Neural progenitor cell (in vitro differentiated cells): ENCODE results near the gene CLEC2A. TPM values are rescaled to one million over a fixed set of nuclear protein-coding genes. Genes with fewer than 3 reads are reported as not detected.
A peak's percentile ranks its signal among the peaks of the same experiment; 100 is the strongest.

Experiments used
- DNase-seq: peaks from one replicate; pipeline ENCODE4 v3.0.0-alpha.2; 2016; ENCODE audit warnings: low spot score
- H2AFZ ChIP-seq: fragments of 200-600 bp; sonication (generic); replicated peaks from 2 replicates; pipeline ENCODE4 v1.6.1; 2016; ENCODE audit warnings: antibody characterized with exemption
- H3F3A ChIP-seq: fragments of 200-600 bp; sonication (generic); 2 replicates; pipeline ENCODE4 v1.6.1; 2016; ENCODE audit warnings: antibody characterized with exemption, low read depth
- H3K27ac ChIP-seq: fragments of 200-600 bp; sonication (generic); 2 replicates; pipeline ENCODE4 v1.5.1; 2016; ENCODE audit warnings: mild to moderate bottlenecking
- H3K27me3 ChIP-seq: fragments of 200-600 bp; sonication (generic); 2 replicates; pipeline ENCODE4 v1.6.1; 2016; ENCODE audit warnings: mild to moderate bottlenecking, moderate library complexity
- H3K36me3 ChIP-seq: fragments of 200-600 bp; sonication (generic); 2 replicates; pipeline ENCODE4 v1.5.1; 2016
- H3K4me1 ChIP-seq: fragments of 200-600 bp; sonication (generic); 2 replicates; pipeline ENCODE4 v1.6.1; 2016; ENCODE audit warnings: mixed run types
- H3K4me2 ChIP-seq: fragments of 200-600 bp; sonication (generic); 2 replicates; pipeline ENCODE4 v1.6.1; 2016
- H3K4me3 ChIP-seq: fragments of 200-600 bp; sonication (generic); 2 replicates; pipeline ENCODE4 v1.5.1; 2016
- H3K79me2 ChIP-seq: fragments of 200-600 bp; sonication (generic); 2 replicates; pipeline ENCODE4 v1.6.1; 2016; ENCODE audit warnings: low read depth
- H3K9ac ChIP-seq: fragments of 200-600 bp; sonication (generic); 2 replicates; pipeline ENCODE4 v1.6.1; 2016
- H3K9me3 ChIP-seq: fragments of 200-600 bp; sonication (generic); 2 replicates; pipeline ENCODE4 v1.5.1; 2016; ENCODE audit warnings: low read depth
- H4K20me1 ChIP-seq: fragments of 200-600 bp; sonication (generic); 2 replicates; pipeline ENCODE4 v1.6.1; 2016; ENCODE audit warnings: low read depth
- H3K27ac Mint-ChIP-seq: 3 replicates; pipeline ENCODE4 v1.8.0; 2021; ENCODE audit warnings: mixed read lengths
- H3K27me3 Mint-ChIP-seq: 2 replicates; pipeline ENCODE4 v1.8.0; 2022; ENCODE audit warnings: low read depth, mild to moderate bottlenecking, inconsistent platforms, moderate library complexity, mixed read lengths; ENCODE audit not compliant: insufficient read depth
- H3K36me3 Mint-ChIP-seq: 3 replicates; pipeline ENCODE4 v1.8.0; 2021; ENCODE audit warnings: mixed read lengths
- H3K4me1 Mint-ChIP-seq: 3 replicates; pipeline ENCODE4 v1.8.0; 2021; ENCODE audit warnings: mixed read lengths
- H3K4me3 Mint-ChIP-seq: 3 replicates; pipeline ENCODE4 v1.8.0; 2021; ENCODE audit warnings: mild to moderate bottlenecking, moderate library complexity, mixed read lengths
- H3K9me3 Mint-ChIP-seq: 3 replicates; pipeline ENCODE4 v1.8.0; 2020; ENCODE audit warnings: mixed read lengths
- EZH2 ChIP-seq: fragments of 200-600 bp; sonication (generic); IDR thresholded peaks from 2 replicates; pipeline ENCODE4 v1.6.1; 2017; ENCODE audit warnings: antibody characterized with exemption, mild to moderate bottlenecking, moderate library complexity
- EZH2phosphoT487 ChIP-seq: fragments of 200-600 bp; sonication (generic); IDR thresholded peaks from 2 replicates; pipeline ENCODE4 v1.6.1; 2017; ENCODE audit warnings: antibody characterized with exemption
- total RNA-seq: library from RNA; depleted of rRNA; stranded (reverse); fragments of >200 nt; gene quantifications from 2 replicates; pipeline ENCODE4 v1.2.3, GENCODE V29; 2015; ENCODE audit warnings: low replicate concordance
- TF ChIP-seq, protein P1 (sequence below): fragments of 200-600 bp; sonication (generic); IDR thresholded peaks from 2 replicates; pipeline ENCODE4 v1.5.1; 2017; ENCODE audit warnings: antibody characterized with exemption, mild to moderate bottlenecking

Gene CLEC2A
- total RNA-seq, 1 donor from 2014 or later: not detected

- Histone ChIP-seq H3K27me3 (no peaks in the 10 kb centered on the region), H3K36me3 (no peaks in the 10 kb centered on the region), H3K79me2 (no peaks in the 10 kb centered on the region), H3K27ac (no peak overlapping the region), H3F3A (no peaks in the 10 kb centered on the region), H3K4me1 (no peaks in the 10 kb centered on the region), H4K20me1 (no peaks in the 10 kb centered on the region), H3K9me3 (no peaks in the 10 kb centered on the region), H3K9ac (no peak overlapping the region), H3K4me2 (no peak overlapping the region), H3K4me3 (no peak overlapping the region), H2AFZ (no peak overlapping the region)
- Mint-ChIP-seq H3K27ac (no peak overlapping the region), H3K4me1 (no peaks in the 10 kb centered on the region), H3K36me3 (no peaks in the 10 kb centered on the region), H3K27me3 (no peaks in the 10 kb centered on the region), H3K4me3 (no peak overlapping the region), H3K9me3 (no peaks in the 10 kb centered on the region)
- DNase-seq: no peak
- TF ChIP-seq, protein P1, sequence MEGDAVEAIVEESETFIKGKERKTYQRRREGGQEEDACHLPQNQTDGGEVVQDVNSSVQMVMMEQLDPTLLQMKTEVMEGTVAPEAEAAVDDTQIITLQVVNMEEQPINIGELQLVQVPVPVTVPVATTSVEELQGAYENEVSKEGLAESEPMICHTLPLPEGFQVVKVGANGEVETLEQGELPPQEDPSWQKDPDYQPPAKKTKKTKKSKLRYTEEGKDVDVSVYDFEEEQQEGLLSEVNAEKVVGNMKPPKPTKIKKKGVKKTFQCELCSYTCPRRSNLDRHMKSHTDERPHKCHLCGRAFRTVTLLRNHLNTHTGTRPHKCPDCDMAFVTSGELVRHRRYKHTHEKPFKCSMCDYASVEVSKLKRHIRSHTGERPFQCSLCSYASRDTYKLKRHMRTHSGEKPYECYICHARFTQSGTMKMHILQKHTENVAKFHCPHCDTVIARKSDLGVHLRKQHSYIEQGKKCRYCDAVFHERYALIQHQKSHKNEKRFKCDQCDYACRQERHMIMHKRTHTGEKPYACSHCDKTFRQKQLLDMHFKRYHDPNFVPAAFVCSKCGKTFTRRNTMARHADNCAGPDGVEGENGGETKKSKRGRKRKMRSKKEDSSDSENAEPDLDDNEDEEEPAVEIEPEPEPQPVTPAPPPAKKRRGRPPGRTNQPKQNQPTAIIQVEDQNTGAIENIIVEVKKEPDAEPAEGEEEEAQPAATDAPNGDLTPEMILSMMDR: no peak
- TF ChIP-seq EZH2: no peak
- TF ChIP-seq EZH2phosphoT487: no peak
These were observed 2.9 kb upstream of the CLEC2A start for GRCh38 chr12:9935026-9935425.

DNA sequence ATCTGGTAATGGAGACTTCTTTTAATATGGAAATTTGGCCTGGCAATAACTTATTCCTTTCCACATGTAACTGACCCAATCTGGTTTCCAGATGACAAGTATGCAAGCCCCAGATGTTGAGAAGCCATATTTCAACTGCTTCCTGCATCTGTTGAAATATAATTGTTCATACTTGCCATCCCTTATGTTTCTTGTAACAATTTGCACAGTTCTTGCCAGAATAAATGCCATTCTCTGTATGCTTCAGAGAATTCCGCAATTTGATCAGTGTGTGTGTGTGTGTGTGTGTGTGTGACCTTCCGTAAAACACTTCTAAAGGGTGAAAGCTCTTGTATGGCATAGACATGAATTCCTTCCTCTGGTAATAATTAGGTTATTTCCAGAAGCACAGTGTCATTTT, 1.8 kb upstream of the CLEC2A start:
- H3K4me3 ChIP-seq: no peak overlapping the region
- TF ChIP-seq EZH2phosphoT487 (no peak), EZH2 (no peak)
- TF ChIP-seq, protein P1: no peak
- H3K4me1 Mint-ChIP-seq: no peaks in the 10 kb centered on the region
- H3K9me3 Mint-ChIP-seq: no peaks in the 10 kb centered on the region
- H3K36me3 Mint-ChIP-seq: no peaks in the 10 kb centered on the region
- H3K4me3 Mint-ChIP-seq: no peak overlapping the region
- DNase-seq: no peak
- no peaks in the 10 kb centered on the region for H3K27me3 Mint-ChIP-seq
- H3K27ac ChIP-seq: no peak overlapping the region
- no peaks in the 10 kb centered on the region for H3K79me2 ChIP-seq
- no peak overlapping the region for H2AFZ ChIP-seq
- H3K9me3 ChIP-seq: no peaks in the 10 kb centered on the region
- no peak overlapping the region for H3K27ac Mint-ChIP-seq
- H3K27me3 ChIP-seq: no peaks in the 10 kb centered on the region
- H3F3A ChIP-seq: no peaks in the 10 kb centered on the region
- H3K4me2 ChIP-seq: no peak overlapping the region
- no peaks in the 10 kb centered on the region for H3K4me1 ChIP-seq
- no peaks in the 10 kb centered on the region for H3K36me3 ChIP-seq
- H4K20me1 ChIP-seq: no peaks in the 10 kb centered on the region
- no peak overlapping the region for H3K9ac ChIP-seq

DNA sequence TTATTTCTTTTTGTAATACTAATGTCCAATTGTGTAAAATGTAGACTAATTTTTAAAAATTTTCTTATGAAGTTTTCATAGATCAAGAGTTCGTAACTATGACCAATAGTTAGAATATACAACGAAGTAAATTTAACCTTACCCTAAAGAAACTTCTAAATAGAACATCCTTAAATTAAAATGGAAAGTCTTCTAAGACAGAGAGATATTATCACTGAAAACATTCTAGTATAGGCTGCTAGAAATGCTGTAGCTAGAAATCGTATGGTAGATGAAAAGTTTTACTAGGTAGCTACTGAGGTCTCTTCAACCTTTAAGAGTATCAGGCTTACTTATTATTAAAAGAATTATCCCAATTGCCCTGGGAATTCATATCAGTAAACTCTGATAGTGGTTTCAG, 925 bp downstream of the CLEC2A start:
- H3K4me1 Mint-ChIP-seq: no peaks in the 10 kb centered on the region

DNA sequence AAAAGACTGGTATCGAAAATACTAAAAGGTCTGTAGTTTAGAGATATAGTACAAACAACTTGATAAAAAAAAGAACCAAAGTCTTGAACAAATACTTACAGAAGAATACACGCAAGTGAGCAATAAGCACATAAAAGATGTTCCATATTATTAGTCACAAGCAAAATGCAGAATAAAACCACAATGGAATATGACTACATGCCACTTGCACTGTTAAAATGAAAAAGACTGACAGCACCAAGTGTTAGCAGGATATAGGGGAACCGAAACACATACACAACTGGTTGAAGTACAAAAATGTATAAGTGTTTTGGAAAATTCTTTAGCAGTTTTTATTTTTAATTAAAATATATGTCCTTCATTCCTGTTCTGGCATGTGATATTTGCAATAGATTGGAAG, 3.6 kb downstream of the CLEC2A start:
- Histone ChIP-seq H3K27ac (no peak overlapping the region), H3K9ac (no peak overlapping the region), H3K4me3 (no peak overlapping the region), H3K4me1 (no peaks in the 10 kb centered on the region), H3K36me3 (no peaks in the 10 kb centered on the region), H3K79me2 (no peaks in the 10 kb centered on the region), H3K9me3 (no peaks in the 10 kb centered on the region), H4K20me1 (no peaks in the 10 kb centered on the region), H2AFZ (no peak overlapping the region), H3K4me2 (no peak overlapping the region), H3F3A (no peaks in the 10 kb centered on the region), H3K27me3 (no peaks in the 10 kb centered on the region)
- H3K27ac Mint-ChIP-seq: no peak overlapping the region
- no peak for DNase-seq
- H3K9me3 Mint-ChIP-seq: no peaks in the 10 kb centered on the region
- no peaks in the 10 kb centered on the region for H3K36me3 Mint-ChIP-seq
- H3K27me3 Mint-ChIP-seq: no peaks in the 10 kb centered on the region
- H3K4me3 Mint-ChIP-seq: no peak overlapping the region
- TF ChIP-seq, protein P1: no peak
- TF ChIP-seq EZH2 (no peak), EZH2phosphoT487 (no peak)
- H3K4me1 Mint-ChIP-seq: no peaks in the 10 kb centered on the region

More for the DNA sequence above, 925 bp downstream of the CLEC2A start:
- H3K27ac Mint-ChIP-seq: no peak overlapping the region
- Histone ChIP-seq H3K27me3 (no peaks in the 10 kb centered on the region), H3K4me2 (no peak overlapping the region), H3K27ac (no peak overlapping the region), H3K9ac (no peak overlapping the region), H3F3A (no peaks in the 10 kb centered on the region), H2AFZ (peak overlapping the region; percentile 0), H3K36me3 (no peaks in the 10 kb centered on the region), H3K4me3 (no peak overlapping the region), H3K9me3 (no peaks in the 10 kb centered on the region), H4K20me1 (no peaks in the 10 kb centered on the region), H3K79me2 (no peaks in the 10 kb centered on the region), H3K4me1 (no peaks in the 10 kb centered on the region)
- no peaks in the 10 kb centered on the region for H3K9me3 Mint-ChIP-seq
- no peaks in the 10 kb centered on the region for H3K27me3 Mint-ChIP-seq
- no peaks in the 10 kb centered on the region for H3K36me3 Mint-ChIP-seq
- DNase-seq: no peak
- no peak for TF ChIP-seq EZH2phosphoT487
- no peak for TF ChIP-seq EZH2
- H3K4me3 Mint-ChIP-seq: no peak overlapping the region
